Omental fat pad (tissue), 4 donors: ENCODE data around the gene CNTNAP4. TPM values are rescaled to one million over a fixed set of nuclear protein-coding genes. Genes with fewer than 3 reads are reported as not detected.

Experiments used
- ATAC-seq: fragments of 150-250 bp; one replicate; pipeline ENCODE4 v1.9.1; 2016; ENCODE audit warnings: mild to moderate bottlenecking, moderate library complexity; ENCODE audit not compliant: low FRiP score
- DNase-seq: peaks from one replicate; pipeline ENCODE4 v3.0.0-alpha.2; 2019; ENCODE audit warnings: low spot score
- total RNA-seq, 4 donors: library from RNA; depleted of rRNA; stranded (reverse); fragments of >200 nt; gene quantifications; one replicate each; pipeline ENCODE4 v1.1.0, GENCODE V29; 2016
- TF ChIP-seq, protein P1 (sequence below), 3 donors: fragments of 450-650 bp; IDR thresholded peaks; one replicate each; pipeline ENCODE4 v1.5.1; 2016 to 2017; ENCODE audit warnings: antibody characterized with exemption in 3 of 3, mild to moderate bottlenecking in 3 of 3, moderate library complexity in 2 of 3

CNTNAP4 gene
- total RNA-seq, 4 donors from 2014 or later = not detected

DNA sequence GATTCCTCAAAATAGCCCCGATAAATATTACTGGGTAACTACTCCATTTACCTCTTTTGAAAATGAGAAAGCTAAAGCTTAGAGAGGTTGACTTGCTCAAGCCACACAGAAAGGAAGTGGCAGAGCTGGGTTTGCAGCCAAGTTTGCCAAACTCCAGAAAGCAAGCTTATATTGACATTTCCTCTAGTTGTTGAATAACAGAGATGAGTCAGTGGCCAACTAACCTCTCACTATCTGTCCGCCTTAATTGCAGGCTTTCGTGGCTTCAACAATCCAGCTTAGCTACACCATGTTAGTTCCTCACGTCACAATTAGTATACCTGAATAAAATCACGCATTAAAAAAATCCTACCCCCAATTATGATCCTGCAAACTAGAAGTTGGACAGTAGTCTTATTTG is 151.7 kb downstream of the CNTNAP4 start:
- TF ChIP-seq, protein P1, sequence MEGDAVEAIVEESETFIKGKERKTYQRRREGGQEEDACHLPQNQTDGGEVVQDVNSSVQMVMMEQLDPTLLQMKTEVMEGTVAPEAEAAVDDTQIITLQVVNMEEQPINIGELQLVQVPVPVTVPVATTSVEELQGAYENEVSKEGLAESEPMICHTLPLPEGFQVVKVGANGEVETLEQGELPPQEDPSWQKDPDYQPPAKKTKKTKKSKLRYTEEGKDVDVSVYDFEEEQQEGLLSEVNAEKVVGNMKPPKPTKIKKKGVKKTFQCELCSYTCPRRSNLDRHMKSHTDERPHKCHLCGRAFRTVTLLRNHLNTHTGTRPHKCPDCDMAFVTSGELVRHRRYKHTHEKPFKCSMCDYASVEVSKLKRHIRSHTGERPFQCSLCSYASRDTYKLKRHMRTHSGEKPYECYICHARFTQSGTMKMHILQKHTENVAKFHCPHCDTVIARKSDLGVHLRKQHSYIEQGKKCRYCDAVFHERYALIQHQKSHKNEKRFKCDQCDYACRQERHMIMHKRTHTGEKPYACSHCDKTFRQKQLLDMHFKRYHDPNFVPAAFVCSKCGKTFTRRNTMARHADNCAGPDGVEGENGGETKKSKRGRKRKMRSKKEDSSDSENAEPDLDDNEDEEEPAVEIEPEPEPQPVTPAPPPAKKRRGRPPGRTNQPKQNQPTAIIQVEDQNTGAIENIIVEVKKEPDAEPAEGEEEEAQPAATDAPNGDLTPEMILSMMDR (IDR thresholded peaks at IDR 0.05) = no peak
- DNase-seq (no peak), ATAC-seq (no peak)

- ATAC-seq (no peak), DNase-seq (no peak)
- TF ChIP-seq, protein P1 (IDR thresholded peaks at IDR 0.05) = no peak
Measured at GRCh38 chr16:76441391-76441790, 164.2 kb downstream of the CNTNAP4 start.

- DNase-seq (no peak), ATAC-seq (no peak)
- TF ChIP-seq, protein P1 (IDR thresholded peaks at IDR 0.05) = no peak
Measured at GRCh38 chr16:76441876-76442275, 164.7 kb downstream of the CNTNAP4 start.

GRCh38 chr16:76443973-76444372 is 166.8 kb downstream of the CNTNAP4 start:
- no peak for DNase-seq
- TF ChIP-seq, protein P1 (IDR thresholded peaks at IDR 0.05) = no peak
- no peak for ATAC-seq

DNA sequence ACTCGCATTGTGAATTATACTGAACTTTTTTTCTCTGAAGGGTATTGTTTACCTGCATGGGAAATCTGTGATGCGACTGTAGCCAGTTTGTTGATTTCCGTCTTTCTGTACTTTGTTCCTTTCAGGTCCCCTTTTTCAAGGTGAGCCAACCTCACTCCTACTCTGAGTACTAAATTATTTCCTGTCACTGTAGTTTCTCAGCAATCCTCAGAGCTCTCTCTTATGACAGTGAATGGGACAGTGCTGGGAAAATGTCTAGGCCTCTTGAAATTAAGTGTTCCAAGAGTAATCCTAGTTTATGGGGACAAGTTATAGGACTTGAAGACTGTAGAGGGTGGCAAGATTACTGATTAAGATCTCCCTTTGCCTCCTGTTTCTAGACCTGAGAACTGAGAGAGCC is 167.6 kb downstream of the CNTNAP4 start:
- TF ChIP-seq, protein P1 (IDR thresholded peaks at IDR 0.05) = no peak
- no peak for ATAC-seq
- DNase-seq = no peak

- no peak for ATAC-seq
- no peak for DNase-seq
- TF ChIP-seq, protein P1 (IDR thresholded peaks at IDR 0.05) = no peak
Measured at GRCh38 chr16:76445815-76446214, 168.6 kb downstream of the CNTNAP4 start.

DNA sequence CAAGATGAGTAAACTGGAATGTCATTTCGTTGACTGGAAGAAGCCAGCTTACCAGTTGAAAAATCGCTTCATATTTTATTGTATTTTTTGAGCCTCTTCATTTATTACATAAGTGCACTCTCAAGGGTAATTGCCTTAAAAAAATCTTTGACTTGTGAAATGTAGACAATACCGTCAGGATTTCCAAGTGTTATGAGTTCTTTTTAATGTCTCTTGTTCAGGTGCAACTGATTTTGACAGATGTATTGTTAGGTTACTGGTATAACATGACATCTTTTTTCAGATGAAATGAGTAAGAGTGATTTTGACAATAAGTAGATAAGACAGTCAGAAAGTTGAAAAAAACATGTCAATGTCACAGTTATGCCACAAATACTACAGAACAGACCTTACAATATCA is 169.1 kb downstream of the CNTNAP4 start:
- TF ChIP-seq, protein P1 (IDR thresholded peaks at IDR 0.05) = no peak
- DNase-seq (no peak), ATAC-seq (no peak)
